A673 (cell line): Measurements from ENCODE around the gene CYSTM1. TPM values are rescaled to one million over a fixed set of nuclear protein-coding genes. Genes with fewer than 3 reads are reported as not detected.

Experiments
- BruUV-seq: library from RNA; stranded (reverse); fragments of 400-500 nt; replicated peaks from 2 replicates; lab custom pipeline; 2021; lab: Mats Ljungman, UMichigan
- CTCF ChIA-PET: fragments of 300-600 bp; sonication (Branson Sonifier 250); formaldehyde crosslinking; loops from one replicate; lab custom pipeline; 2022; ENCODE audit warnings: antibody characterized with exemption; lab: Charles Lee
- POLR2A ChIA-PET: fragments of 300-600 bp; sonication (Branson Sonifier 250); formaldehyde crosslinking; loops from one replicate; lab custom pipeline; 2022; ENCODE audit warnings: antibody characterized with exemption; ENCODE audit not compliant: low non-redundant PET; lab: Charles Lee
- DNase-seq: peaks from one replicate; pipeline ENCODE4 v3.0.0-alpha.2; 2015; ENCODE audit warnings: low spot score
- H3K27ac ChIP-seq: fragments of 200-600 bp; sonication (generic); 2 replicates; pipeline ENCODE4 v1.5.1; 2016; ENCODE audit warnings: mixed run types, low read depth, mild to moderate bottlenecking, mixed read lengths, antibody characterized with exemption, low read length; ENCODE audit not compliant: poor library complexity, severe bottlenecking
- H3K27me3 ChIP-seq: fragments of 200-600 bp; sonication (generic); replicated peaks from 2 replicates; pipeline ENCODE4 v1.6.1; 2017; ENCODE audit warnings: mixed run types, low read depth, mild to moderate bottlenecking, mixed read lengths, antibody characterized with exemption, low read length; ENCODE audit not compliant: insufficient read depth, poor library complexity
- H3K36me3 ChIP-seq: fragments of 200-600 bp; sonication (generic); 2 replicates; pipeline ENCODE4 v1.6.1; 2016; ENCODE audit warnings: mixed run types, mild to moderate bottlenecking, mixed read lengths, antibody characterized with exemption, low read length; ENCODE audit not compliant: insufficient read depth, poor library complexity, severe bottlenecking
- H3K4me1 ChIP-seq: fragments of 200-600 bp; sonication (generic); 2 replicates; pipeline ENCODE4 v1.6.1; 2017; ENCODE audit warnings: mixed run types, mild to moderate bottlenecking, mixed read lengths, antibody characterized with exemption, low read length; ENCODE audit not compliant: insufficient read depth, poor library complexity, severe bottlenecking
- H3K4me3 ChIP-seq: fragments of 200-600 bp; sonication (generic); 2 replicates; pipeline ENCODE4 v1.5.1; 2016; ENCODE audit warnings: low read depth, mixed run types, mild to moderate bottlenecking, mixed read lengths, low read length; ENCODE audit not compliant: poor library complexity, severe bottlenecking
- H3K9me3 ChIP-seq: fragments of 200-600 bp; sonication (generic); 2 replicates; pipeline ENCODE4 v1.6.1; 2016; ENCODE audit warnings: mixed run types, low read depth, mild to moderate bottlenecking, mixed read lengths, antibody characterized with exemption, low read length; ENCODE audit not compliant: poor library complexity, severe bottlenecking
- EZH2 ChIP-seq: fragments of 200-600 bp; sonication (generic); IDR thresholded peaks from 2 replicates; pipeline ENCODE4 v1.6.1; 2017; ENCODE audit warnings: borderline replicate concordance, low read depth, mild to moderate bottlenecking, mixed read lengths, antibody characterized with exemption, low read length; ENCODE audit not compliant: poor library complexity, severe bottlenecking
- intact Hi-C: fragments of 100-400 bp; cut with micrococcal nuclease; formaldehyde crosslinking; loops from one replicate; pipeline ENCODE4 v1.10.0; 2022; ENCODE audit not compliant: unreplicated experiment
- total RNA-seq: library from RNA; stranded (reverse); gene quantifications from 2 replicates; pipeline ENCODE4 v1.2.3, GENCODE V29; 2021
- TF ChIP-seq, protein P1 (sequence below): fragments of 300-800, 200-600 bp; sonication (generic); conservative IDR thresholded peaks from 2 replicates; pipeline ENCODE4 v1.5.1; 2017; ENCODE audit warnings: low read depth, mild to moderate bottlenecking, antibody characterized with exemption, low read length, moderate library complexity, mixed read lengths

Gene CYSTM1
- total RNA-seq, 1 experiment from 2014 or later = 35.5 TPM

DNA sequence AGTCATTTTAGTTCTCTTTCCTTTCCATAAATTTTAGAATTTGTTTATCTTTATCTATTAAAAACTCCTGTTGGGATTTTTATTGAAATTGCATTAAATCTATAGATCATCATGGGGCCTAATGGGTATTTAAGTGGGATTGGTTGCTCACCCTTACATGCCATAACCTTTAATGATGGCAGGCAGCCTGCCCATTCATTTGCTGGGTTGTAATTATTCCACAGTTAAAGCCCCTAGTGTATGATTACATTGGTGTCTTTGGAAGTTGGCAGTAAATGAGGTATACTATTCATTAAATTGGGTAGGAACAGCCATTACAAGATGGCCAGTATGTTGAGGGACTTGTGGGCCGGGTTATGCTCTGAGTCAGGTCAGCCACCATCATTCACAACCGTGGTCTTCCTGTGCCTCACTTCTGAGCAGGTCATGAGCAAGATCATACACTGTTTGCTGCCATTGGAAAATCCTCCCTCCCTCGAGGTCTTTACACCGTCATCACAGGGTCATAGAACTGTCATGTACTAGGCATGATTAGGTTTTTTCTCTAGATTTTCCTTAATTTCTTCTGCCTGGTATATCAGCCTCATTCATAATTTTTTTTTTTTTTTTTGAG, 59.5 kb downstream of the CYSTM1 start:
- no TSS peak for BruUV-seq
- POLR2A ChIA-PET = no interaction called here
- intact Hi-C loops = no loop called here

DNA sequence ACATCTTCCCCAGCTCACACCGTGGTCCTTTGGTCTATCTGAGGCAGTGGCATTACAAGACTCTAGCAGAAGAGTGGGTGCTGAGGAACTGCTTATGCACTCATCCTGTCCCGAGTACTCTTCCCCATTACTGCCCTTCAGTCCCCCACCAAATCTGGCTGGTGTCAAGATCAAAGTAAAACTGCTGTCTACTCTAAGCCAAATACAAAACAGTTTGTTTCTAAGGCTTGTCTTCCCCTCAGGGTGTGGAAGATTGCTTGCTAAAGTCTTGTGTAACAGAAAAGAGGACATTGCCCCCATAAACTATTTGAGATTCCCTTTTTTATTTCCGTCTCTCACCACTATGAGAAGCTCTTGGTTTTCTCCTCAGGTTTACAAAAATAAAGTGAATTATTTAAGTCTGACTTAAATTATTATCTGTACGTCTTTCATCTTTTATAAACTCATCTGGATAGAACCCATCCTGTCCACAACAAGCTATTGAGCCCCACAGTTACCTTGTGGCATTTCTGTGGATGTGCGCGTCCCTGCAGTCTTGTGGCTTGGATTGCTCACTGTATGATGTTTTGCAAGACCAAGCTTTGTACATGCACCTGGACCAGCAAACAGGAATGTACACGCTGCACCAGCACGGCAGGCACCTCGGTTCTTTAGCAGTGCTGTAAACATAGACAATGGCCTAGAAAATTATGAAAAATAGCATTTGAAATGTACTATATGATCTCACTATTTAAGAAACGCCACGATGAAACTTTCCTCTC, 61.0 kb downstream of the CYSTM1 start:
- peaks cover 8% of the 10 kb centered on the region for H3K4me1 ChIP-seq
- intact Hi-C loops = no loop called here
- CTCF ChIA-PET = no interaction called here
- H3K4me3 ChIP-seq = no peak overlapping the region
- no peaks in the 10 kb centered on the region for H3K27me3 ChIP-seq
- no peaks in the 10 kb centered on the region for H3K36me3 ChIP-seq
- H3K27ac ChIP-seq = no peak overlapping the region
- TF ChIP-seq, protein P1, sequence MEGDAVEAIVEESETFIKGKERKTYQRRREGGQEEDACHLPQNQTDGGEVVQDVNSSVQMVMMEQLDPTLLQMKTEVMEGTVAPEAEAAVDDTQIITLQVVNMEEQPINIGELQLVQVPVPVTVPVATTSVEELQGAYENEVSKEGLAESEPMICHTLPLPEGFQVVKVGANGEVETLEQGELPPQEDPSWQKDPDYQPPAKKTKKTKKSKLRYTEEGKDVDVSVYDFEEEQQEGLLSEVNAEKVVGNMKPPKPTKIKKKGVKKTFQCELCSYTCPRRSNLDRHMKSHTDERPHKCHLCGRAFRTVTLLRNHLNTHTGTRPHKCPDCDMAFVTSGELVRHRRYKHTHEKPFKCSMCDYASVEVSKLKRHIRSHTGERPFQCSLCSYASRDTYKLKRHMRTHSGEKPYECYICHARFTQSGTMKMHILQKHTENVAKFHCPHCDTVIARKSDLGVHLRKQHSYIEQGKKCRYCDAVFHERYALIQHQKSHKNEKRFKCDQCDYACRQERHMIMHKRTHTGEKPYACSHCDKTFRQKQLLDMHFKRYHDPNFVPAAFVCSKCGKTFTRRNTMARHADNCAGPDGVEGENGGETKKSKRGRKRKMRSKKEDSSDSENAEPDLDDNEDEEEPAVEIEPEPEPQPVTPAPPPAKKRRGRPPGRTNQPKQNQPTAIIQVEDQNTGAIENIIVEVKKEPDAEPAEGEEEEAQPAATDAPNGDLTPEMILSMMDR = no peak
- TF ChIP-seq EZH2 = no peak
- H3K9me3 ChIP-seq = no peaks in the 10 kb centered on the region
- POLR2A ChIA-PET = no interaction called here
- DNase-seq = no peak
- no TSS peak for BruUV-seq

More for the DNA sequence above, 59.5 kb downstream of the CYSTM1 start:
- Histone ChIP-seq H3K4me3 (no peak overlapping the region), H3K27ac (no peak overlapping the region), H3K27me3 (no peaks in the 10 kb centered on the region), H3K36me3 (no peaks in the 10 kb centered on the region), H3K4me1 (no peaks in the 10 kb centered on the region), H3K9me3 (no peaks in the 10 kb centered on the region)
- TF ChIP-seq, protein P1 = no peak
- TF ChIP-seq EZH2 = no peak
- CTCF ChIA-PET = no interaction called here
- no peak for DNase-seq

DNA sequence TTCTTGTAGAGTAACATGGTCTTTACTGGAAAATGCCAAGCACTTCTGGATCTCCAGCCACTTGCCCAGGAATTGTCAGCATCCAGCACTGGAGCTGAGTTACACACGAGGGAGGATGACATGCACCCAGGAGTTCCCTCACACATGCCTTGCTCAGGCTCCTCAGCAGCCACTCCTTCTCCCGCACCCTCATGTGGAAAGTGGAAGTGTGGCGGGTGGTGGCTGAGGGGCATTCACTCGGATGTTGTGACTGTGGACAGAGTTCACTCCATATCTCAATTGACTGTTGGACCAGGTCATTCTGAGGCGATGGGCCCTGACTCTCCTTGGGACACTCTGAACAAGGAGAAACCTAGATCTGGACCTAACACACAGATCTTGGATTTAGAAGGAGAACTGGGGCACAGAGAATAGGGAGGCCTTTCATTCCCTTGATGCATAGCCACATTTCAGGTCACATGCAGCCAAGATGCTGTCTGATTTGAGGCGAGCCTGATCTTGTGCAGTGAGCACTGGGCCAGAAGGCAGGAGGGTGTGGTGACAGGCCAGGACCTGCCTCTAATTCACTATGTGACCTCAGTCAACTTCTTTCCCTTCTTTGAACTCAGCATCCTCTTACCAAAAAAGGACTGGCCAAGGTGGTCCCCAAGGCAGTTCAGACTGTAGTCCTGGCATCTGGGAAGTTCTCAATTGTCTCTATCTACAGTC, 62.1 kb downstream of the CYSTM1 start:
- H3K36me3 ChIP-seq = no peaks in the 10 kb centered on the region
- no peaks in the 10 kb centered on the region for H3K9me3 ChIP-seq
- DNase-seq = no peak
- TF ChIP-seq, protein P1 = no peak
- TF ChIP-seq EZH2 = no peak
- intact Hi-C loops = no loop called here
- peaks cover 19% of the 10 kb centered on the region for H3K4me1 ChIP-seq
- BruUV-seq = no TSS peak
- POLR2A ChIA-PET = no interaction called here
- H3K27me3 ChIP-seq = no peaks in the 10 kb centered on the region
- no peak overlapping the region for H3K4me3 ChIP-seq
- no peak overlapping the region for H3K27ac ChIP-seq
- CTCF ChIA-PET = interaction anchor here (0.5 kb wide), 2 partner anchors 25 to 31 kb away, joined by 3 to 10 read pairs; no protein-coding TSS in a partner anchor
